Mammary epithelial cell (primary cell): Measurements from ENCODE around the gene ACADS.

ENCODE experiments used
- EZH2 ChIP-seq: IDR thresholded peaks from 2 replicates; pipeline ENCODE4 v1.6.1; 2012; ENCODE audit warnings: low read length, inconsistent platforms, borderline replicate concordance
- TF ChIP-seq, protein P1 (sequence below), 2 donors: IDR thresholded peaks in 1 of 2; conservative IDR thresholded peaks in 1 of 2; 2 replicates each; pipeline ENCODE4 v1.5.1; 2011 to 2012; ENCODE audit warnings: inconsistent platforms in 2 of 2, low read length in 2 of 2, mild to moderate bottlenecking in 2 of 2, control low read depth in 1 of 2, low read depth in 1 of 2; ENCODE audit not compliant: insufficient read depth in 1 of 2; ENCODE audit errors: extremely low read depth in 1 of 2

DNA sequence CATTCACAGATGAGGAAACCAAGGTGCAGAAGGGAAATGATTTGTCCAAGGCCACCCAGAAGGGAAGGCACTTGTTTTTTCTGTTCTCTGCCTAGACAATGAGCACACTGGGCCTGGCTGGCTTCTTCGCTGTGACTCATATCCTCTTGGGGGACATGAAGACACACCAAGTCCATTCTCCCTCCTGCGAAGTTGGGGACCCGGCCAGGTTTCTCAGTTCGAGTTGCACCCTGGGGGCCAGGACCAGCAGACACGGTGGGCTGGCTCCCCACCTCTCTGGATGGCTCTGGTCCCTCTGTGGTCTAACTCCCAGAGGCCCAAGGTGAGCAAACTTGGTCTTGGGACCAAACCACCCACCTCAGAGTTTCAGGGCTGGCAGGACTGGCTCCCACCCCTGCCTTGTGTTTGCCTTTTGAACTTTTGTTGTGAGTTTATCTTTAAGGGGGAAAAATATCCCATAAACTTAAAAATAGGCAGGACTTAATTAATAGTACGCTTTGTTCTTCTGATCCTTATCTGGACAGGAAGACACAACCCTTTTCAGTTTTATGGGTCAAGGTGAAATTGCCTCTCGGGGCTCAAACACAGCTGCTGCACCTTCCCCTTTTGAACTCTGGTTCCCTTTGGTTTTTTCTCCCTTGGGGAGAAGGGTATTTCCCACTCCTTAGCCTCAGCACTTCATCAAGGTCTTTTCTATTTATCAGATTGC is 47.7 kb upstream of the ACADS start:
- TF ChIP-seq, protein P1, sequence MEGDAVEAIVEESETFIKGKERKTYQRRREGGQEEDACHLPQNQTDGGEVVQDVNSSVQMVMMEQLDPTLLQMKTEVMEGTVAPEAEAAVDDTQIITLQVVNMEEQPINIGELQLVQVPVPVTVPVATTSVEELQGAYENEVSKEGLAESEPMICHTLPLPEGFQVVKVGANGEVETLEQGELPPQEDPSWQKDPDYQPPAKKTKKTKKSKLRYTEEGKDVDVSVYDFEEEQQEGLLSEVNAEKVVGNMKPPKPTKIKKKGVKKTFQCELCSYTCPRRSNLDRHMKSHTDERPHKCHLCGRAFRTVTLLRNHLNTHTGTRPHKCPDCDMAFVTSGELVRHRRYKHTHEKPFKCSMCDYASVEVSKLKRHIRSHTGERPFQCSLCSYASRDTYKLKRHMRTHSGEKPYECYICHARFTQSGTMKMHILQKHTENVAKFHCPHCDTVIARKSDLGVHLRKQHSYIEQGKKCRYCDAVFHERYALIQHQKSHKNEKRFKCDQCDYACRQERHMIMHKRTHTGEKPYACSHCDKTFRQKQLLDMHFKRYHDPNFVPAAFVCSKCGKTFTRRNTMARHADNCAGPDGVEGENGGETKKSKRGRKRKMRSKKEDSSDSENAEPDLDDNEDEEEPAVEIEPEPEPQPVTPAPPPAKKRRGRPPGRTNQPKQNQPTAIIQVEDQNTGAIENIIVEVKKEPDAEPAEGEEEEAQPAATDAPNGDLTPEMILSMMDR (conservative IDR thresholded peaks at IDR 0.05 in 1 of 2, IDR thresholded peaks at IDR 0.05 in 1 of 2; ENCODE audit: extremely low read depth in 1 of 2, insufficient read depth in 1 of 2, low read depth in 1 of 2, low read length in 2 of 2): no peak
- TF ChIP-seq EZH2: no peak
